IMR-90 (cell line): Measurements from ENCODE around the gene REPS2.

Experiments
- BHLHE40 ChIP-seq: fragments of 150-350 bp; IDR thresholded peaks from 2 replicates; pipeline ENCODE4 v1.6.1; 2016; ENCODE audit warnings: mild to moderate bottlenecking, low read depth, low read length
- CEBPB ChIP-seq: IDR thresholded peaks from 2 replicates; pipeline ENCODE4 v1.6.1; 2012; ENCODE audit warnings: low read depth, low read length, improper control_type of control experiment
- CHD1 ChIP-seq: IDR thresholded peaks from 2 replicates; pipeline ENCODE4 v1.6.1; 2012; ENCODE audit warnings: low read depth, low read length, improper control_type of control experiment
- CTCF ChIP-seq: conservative IDR thresholded peaks from 2 replicates; pipeline ENCODE4 v1.5.1; 2012; ENCODE audit warnings: mild to moderate bottlenecking, low read depth, low read length, improper control_type of control experiment
- ELK1 ChIP-seq: fragments of 150-350 bp; IDR thresholded peaks from 2 replicates; pipeline ENCODE4 v1.6.1; 2016; ENCODE audit warnings: low read depth, mild to moderate bottlenecking, low read length, moderate library complexity, borderline replicate concordance
- MAFK ChIP-seq: IDR thresholded peaks from 2 replicates; pipeline ENCODE4 v1.6.1; 2012; ENCODE audit warnings: low read depth, low read length, improper control_type of control experiment
- MAZ ChIP-seq: IDR thresholded peaks from 2 replicates; pipeline ENCODE4 v1.6.1; 2012; ENCODE audit warnings: low read depth, mild to moderate bottlenecking, low read length, improper control_type of control experiment, moderate library complexity, borderline replicate concordance
- NFE2L2 ChIP-seq: fragments of 150-350 bp; IDR thresholded peaks from 2 replicates; pipeline ENCODE4 v1.6.1; 2016; ENCODE audit warnings: low read depth, mild to moderate bottlenecking, low read length
- POLR2A ChIP-seq: IDR thresholded peaks from 2 replicates; pipeline ENCODE4 v1.6.1; 2012; ENCODE audit warnings: mild to moderate bottlenecking, low read depth, low read length
- RAD21 ChIP-seq: IDR thresholded peaks from 2 replicates; pipeline ENCODE4 v1.6.1; 2012; ENCODE audit warnings: low read length, improper control_type of control experiment
- RCOR1 ChIP-seq: IDR thresholded peaks from 2 replicates; pipeline ENCODE4 v1.6.1; 2012; ENCODE audit warnings: mild to moderate bottlenecking, low read length, improper control_type of control experiment; ENCODE audit not compliant: insufficient replicate concordance
- SMC3 ChIP-seq: fragments of 150-350 bp; IDR thresholded peaks from 2 replicates; pipeline ENCODE4 v1.6.1; 2016; ENCODE audit warnings: low read depth, mild to moderate bottlenecking, antibody characterized with exemption, low read length, moderate library complexity
- USF2 ChIP-seq: fragments of 150-350 bp; IDR thresholded peaks from 2 replicates; pipeline ENCODE4 v1.6.1; 2017; ENCODE audit warnings: mild to moderate bottlenecking, antibody characterized with exemption, low read length, low read depth

GRCh38 chrX:17036171-17036961 is 89.9 kb downstream of the REPS2 start:
- TF ChIP-seq POLR2A (no peak), CTCF (no peak), USF2 (no peak), BHLHE40 (no peak), RCOR1 (no peak), RAD21 (no peak), MAFK (no peak), MAZ (no peak), CEBPB (no peak), SMC3 (no peak), ELK1 (no peak), NFE2L2 (no peak), CHD1 (no peak)
